HG03280 (cell line): ENCODE measurements around the gene TOM1.
"Not testable (repeated sequence)": the region's sequence is repeated elsewhere in the genome, so short reads cannot be mapped to it uniquely, and the experiment has no call there.

Experiments
- ATAC-seq: cut with Tn5 transposase; IDR thresholded peaks from one replicate; pipeline ENCODE4 v1.9.1; 2021; ENCODE audit warnings: mild to moderate bottlenecking, moderate library complexity; ENCODE audit not compliant: unreplicated experiment

Gene TOM1

DNA sequence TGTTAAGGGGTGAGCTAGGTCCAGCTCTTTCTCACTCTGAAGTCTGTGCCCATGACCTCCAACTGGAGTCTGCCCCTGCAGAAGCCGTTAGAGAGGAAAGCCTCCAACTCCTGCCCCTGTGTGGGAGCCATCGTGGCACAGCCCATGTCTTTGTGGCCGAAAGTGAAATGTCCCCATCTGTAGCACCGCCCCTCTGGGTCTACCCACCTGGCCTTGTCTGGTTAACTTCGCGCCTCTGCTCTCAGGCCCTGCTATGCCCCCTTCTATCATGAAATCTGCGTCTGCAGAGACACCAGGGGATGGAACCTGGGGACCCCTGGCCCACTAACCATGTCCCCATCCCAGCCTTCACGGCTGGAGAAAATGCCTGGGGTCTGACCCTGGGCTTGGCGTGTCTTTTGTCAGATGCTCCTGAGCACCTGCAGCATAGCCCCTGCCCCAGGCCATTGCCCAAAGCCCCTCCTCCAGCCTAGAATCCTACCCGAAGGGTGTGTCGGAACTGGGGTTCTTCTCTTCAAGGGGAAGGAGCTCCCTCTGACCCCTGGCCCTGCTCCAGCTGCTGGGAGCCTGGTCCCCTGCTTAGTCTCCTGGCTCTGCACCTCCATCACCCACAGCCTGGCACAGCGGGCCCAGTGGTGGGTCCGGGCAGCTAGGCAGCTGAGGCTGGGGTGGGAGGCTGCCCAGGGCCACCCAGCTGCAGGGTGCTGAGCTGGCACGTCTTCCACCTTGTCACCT lies 45.4 kb downstream of the TOM1 start:
- ATAC-seq, result no peak

DNA sequence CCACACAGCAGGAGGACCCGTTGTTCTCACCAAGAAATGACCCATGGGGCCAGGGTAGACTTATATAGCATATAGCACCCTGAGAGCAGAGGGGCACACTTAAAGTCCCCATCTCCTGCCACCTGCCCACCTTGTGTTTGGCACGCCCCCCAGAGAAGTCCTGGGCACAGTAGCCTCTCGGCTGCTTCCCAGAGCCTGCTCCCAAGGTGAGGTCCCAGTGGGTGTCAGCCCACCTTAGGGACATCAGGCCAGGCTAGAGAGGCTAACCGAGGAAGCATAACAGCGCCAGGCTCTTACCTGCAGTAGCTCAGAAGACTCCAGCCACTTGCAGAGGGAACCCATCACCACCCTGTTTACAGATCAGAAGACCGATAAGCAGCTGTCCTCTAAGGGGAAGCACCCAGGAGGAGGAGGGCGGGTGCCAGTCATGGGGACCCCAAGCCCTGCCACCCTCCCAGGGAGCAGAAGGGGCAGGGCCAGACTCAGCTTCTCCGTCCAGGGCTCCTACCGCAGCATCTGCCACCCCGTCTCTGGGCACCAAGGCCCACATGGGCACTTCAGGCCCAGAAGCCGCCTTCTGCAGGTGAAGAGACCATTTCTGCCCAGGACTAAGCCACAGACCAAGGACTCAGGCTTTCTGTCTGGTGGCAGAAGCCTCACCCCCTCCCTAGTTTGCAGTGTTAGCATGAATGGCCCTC lies 46.3 kb downstream of the TOM1 start:
- ATAC-seq, result no peak

DNA sequence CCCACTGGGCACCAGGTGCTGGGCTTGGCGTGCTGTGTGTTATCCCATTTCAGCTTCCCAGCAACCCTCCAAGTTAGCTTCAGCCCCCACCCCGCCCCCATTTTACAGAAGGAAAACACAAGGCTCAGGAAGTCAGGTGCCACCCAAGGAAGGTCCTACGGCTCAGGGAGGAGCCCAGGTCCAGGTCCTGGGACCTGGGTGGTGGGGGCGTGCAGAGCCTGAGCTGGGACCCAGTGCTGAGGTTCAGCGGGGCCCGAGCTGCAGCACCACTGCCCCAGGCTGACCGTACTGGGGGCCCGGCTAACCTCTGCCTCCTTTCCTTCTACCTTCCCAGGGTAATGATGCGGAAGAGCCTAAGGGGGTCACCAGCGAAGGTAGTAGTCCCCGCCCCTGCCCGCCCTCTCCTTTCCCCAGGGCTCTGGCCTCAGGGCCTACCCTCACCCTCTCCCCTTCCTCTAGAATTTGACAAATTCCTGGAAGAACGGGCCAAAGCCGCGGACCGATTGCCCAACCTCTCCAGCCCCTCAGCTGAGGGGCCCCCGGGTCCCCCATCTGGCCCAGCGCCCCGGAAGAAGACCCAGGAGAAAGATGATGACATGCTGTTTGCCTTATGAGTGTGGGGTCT lies 47.0 kb downstream of the TOM1 start:
- no peak for ATAC-seq

DNA sequence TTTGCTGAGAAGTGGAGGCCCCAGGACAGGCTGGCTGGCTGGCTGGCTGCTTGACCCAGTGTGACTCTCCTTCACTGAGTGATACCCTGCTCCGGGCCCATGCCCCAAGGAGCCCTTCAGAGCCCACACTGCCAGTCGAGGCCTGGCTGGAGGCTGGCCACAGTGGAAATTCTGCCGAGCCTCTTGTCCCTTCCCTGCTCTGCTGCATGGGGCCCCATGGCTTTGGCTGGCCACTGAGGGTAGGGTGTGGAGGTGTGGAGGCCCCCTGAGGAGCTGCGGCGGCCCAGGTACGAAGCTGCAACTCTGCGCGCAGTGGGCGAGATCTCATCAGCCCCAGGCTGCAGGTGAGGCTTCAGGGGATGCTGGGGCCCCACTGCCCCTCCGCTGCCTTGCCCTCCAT lies 47.8 kb downstream of the TOM1 start:
- ATAC-seq, result no peak

DNA sequence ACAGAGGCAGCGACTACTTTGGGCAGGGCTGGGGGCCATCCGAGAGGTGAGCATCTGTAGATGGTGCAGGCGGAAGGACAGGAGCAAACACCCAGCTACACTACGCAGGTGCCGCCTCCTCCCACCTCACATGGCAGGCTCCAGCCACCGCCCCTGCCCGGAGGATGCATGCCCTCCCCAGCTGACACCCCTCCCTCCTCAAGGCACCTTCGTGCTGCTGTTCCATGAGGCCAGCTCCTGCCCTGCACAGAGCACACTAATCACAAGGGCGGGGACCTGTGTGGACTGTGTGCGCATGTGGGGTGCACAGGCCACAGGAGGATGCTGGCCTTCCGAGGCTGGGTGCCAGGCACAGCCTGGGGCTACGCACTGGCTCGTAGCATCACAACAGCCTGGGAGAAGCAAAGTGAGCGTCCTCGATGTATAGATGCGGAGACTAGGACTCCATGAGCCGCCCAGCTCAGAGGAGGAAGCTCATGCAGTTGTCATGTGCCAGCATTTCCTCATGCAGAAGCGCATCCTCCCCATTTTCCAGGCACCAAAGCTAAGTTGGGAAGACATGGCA lies 48.4 kb downstream of the TOM1 start:
- no peak for ATAC-seq

DNA sequence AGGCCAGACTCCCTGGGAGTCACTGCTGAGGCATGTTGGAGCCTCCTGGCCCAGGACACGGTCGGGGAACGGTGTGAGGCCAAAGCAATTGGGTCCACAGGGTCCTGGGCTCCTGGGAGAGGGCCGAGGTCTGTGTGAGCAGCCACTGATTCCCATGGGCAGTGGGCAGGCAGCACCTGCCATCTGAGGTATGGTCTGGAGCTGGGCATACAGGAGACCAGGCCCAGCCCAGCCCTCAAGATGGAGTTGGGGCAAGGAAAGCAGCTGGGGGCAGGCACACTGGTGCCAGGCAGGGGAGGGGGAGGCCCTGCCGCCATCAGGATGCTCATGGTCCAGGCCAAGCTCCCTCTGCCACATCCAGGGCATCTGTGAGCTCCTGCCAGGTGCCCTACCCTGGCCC lies 49.0 kb downstream of the TOM1 start:
- no peak for ATAC-seq

DNA sequence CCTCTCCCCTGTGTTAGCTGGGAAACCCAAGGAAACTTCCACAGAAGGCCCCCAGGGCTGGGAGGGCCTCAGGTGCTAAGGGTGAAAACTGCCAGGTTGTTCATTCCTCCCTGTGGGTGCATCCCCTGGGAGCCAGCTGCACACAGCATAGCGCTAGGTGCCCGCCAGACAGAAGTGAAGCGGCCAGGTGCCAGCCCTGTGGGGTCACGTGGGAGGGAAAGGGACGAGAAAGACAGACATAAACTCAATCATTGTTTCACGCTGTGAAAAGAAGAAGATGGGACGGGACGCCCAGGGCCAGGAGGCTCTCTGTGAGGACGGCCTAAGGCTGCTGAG lies 49.6 kb downstream of the TOM1 start:
- no peak for ATAC-seq

DNA sequence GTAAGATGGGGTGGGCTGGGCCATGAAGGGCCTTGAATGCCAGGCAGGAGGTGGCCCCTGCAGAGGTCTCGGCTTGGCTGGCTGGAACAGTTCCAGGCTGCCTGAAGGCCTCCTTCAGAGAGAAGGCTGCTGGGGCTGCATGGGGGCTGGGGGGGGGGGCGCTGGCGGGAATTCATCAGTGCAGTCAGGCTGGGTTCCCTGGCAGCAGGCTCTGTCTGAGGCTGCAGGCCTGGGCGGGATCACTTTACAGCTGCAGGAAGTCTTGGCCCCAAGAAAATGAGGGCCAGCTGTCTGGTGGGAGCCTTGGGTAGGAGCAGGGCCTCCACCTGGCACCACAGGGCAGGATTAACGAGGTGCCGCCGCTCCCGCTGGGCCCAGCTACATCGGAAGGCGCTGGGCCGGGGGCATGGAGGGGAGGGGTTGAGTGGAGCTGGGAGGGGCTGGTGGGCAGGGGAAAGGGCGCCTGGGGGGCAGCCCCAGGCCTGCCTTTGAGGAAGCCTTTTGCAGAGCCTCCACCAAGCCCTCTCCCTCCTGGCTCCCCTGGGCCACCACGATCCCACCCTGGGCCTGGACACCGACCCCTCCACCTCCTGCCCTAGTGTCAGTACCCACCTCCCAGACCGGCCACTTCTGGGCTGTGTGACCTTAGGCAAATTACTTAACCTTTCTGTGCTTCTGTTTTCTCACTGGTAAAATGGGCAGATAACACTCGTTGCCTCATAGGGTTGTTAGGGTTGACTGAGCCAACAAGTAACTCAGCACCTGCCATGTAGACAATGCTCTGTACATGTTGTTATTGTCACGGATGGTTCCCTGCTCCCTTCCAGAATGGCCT lies 50.2 kb downstream of the TOM1 start:
- no peak for ATAC-seq

DNA sequence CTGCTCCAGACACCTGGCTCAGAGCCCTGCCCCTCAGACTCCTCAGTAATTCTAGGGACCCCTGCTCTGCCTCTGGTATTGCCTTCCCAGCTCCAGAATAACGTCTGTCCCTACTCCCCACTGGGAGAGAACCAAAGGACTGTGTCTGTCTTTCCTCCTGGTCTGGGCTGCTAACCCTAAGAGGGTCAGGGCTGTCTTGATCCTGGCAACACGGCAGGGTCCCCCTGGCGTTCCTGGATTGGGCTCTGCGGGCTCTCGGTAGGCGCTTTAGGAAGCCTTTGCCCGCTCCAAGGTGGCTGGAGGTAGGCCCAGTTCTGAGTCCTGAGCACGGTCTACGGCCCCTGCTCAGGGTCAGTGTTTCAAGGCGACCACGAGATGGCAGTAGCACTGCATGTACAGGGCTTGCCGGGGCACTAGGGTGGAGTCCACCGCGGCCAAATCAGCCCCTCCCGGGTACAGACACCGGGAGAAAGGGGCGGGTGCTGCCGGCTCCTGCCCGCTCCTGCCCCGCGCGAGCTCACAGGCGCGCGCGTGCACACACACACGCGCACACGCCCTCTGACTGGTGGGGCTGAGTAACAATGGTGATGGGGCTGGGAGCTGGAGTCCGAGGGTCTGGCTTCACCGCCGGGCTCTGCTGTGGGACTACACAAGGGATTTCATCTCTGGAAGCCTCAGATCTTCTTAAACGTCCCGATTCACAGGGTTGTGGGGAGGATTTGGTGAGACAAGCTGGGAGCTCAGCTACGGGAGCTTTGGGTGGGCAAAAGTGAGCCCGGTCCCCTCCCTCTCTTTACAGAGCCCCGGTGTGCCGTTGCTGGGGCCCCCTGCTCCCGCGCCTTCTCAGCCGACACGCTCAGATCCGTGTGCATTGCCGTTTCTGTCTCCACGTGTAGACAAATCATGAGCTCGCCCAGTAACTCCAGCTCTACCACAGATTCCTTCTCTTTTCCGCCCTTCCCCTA lies 51.1 kb downstream of the TOM1 start:
- ATAC-seq, result peak; percentile 85

DNA sequence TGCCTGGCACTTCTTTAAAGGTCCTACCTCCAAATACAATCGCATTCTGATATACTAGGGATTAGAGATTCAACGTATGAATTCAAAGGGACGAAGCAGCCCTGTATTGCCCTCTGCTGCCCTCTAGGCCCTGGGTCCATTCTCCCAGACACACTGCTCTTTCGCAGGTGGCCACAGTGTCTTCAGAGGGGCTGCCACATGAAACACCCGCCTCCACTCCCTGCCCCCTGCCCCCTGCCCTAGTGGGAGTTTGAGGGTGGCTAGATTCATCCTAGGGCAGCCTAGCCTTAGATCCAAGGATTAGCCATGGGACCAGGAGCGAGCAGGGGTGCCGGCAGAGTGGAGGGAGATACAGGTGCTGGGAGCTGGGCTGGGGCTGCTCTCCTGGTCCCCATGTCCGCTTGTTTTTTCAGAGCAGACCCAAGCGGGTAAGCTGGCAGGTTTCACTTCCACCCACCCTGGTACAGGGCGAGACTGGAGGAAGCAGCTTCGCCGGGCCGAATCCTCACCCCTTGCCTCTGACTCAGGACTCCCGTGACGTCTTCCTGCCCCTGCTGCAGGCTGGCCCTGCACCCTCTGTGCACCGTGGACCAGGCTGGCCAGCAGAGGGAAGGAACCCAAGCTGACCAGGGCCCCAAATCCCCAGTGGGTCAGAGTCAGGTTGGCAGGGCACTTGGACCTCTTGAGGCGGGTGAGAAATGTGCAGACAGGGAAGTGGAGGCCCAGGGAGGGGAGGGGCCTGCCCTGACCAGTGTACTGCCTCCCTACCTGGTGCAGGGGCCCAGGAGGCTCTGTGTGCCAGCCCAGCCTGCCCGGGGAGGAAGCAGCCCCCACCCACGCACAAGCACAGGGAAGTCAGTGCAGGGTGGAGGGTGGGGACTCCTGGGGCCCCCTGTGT lies 52.8 kb downstream of the TOM1 start:
- no peak for ATAC-seq

DNA sequence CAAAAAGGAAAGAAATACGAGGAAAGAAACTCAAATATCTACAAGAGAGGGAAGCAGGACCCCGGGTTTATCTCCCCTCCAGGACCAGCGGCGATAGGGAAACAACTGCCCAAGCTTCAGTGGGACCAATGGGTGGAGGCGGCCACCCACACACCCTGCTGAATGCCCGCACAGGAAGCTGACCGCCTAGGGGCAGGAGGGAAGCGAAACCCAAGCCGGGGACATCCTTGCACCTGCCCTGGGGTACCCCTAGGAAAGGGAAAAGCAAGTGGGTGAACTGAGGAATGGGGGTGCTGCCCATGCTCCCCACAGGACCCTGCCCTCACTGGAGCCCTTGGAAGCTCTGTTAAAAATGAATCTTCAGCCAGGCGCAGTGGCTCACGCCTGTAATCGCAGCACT lies 53.6 kb downstream of the TOM1 start:
- ATAC-seq, result no peak

DNA sequence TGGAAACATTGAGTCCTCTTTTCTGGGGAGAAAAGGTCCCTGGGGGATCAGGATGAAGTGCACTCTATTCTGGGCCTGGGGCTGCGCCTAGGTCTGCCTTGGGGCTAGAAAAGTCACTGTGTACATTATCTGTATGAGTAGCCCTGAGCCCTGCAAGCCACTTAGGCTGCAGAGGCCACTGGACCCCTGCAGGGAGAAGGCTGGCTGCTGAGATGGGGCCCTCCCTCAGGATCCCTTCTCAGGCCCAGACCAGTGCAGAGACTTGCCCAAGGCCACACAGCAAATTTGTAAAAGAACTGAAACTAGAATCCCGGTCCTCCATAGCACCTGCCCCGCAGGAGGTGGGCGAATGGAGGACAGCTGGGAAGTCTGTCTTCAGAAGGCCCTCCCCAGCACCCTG lies 54.4 kb downstream of the TOM1 start:
- ATAC-seq, result no peak

DNA sequence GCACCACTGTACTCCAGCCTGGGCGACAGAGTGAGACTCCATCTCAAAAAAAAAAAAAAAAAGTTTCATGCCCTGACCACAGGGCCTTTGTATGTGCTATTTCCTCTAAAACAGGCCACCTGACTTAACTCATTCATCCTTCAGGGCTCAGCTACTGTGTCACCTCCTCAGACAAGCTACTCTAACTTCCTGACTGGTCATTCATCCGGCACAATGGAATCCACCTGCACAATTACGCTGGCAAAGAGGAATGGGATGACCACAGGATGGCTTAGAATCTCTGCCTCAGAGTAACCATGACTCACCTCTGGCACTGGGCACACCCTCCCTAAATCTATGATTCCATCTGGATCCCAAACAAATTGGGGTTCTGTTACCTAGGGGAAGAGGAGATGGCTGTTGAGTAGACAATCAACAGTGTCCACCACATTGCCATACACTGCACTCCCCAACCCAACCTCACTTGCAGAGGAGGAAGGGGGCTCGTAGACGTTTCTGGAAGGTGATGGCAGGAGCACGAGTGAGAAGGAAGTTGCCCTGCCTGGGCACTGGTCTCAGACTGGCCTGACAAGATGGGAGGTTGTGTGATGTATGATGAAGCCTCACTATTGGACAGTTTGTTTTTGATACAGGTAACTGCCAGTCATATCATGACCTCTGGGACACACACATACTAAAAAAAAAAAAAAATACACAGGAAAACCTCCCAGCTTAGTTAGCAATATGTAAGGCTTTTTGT lies 58.4 kb downstream of the TOM1 start:
- ATAC-seq, result no peak

DNA sequence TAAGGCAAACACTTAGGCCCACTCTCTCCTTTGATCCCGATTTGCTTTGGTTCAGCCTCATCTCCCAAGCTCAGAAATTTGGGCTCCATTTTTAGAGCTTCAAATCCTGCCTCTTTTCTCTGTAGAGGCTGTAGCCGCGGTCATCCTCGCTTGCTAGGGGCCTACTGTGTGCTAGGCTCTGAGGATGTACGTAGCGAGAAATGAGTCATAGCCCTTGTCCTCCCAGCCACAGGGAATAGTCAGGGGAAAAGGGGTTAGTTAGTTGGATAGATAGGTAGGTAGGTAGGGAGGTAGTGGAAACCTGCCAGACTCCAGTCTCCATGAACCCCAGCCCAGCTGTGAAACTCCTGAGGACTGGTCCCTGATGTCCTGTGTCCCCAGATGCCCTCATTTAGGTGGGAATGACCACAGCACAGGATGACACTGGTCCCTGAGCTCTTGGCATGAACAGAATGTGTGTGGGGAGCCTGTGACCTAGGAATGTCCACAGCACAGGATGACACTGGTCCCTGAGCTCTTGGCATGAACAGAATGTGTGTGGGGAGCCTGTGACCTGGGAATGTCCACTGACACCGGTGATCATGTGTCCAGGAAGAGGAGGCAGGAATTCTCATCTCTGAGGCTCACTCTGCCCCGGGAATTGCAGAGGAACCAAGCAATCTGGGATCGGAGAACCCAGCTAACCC lies 59.8 kb downstream of the TOM1 start:
- no peak for ATAC-seq

DNA sequence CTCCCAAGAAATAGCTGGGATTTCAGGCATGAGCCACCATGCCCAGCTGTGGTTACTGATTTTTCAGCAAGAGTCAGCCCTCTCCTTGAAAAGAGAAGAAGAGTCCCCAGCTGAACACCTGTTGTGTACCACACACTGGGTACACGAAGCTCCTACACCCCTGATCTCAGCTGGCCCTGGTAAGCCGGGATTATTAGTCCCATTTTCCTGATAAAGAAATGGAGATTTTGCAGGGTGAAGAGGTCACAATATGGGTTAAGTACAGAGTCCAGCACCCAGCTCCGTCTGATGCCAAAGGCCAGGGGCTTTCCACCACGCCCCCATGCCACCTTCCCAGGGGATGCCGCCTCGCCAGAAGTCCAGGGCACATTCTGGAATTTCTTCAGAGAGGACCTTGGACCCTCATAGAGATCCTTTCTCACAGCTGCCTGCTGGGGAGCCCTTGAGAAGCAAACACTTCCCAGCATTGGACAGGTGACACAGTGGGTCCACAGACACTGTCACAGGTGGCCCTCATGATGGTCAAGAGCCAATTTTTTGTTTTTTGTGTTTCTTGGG lies 61.4 kb downstream of the TOM1 start:
- no peak for ATAC-seq

DNA sequence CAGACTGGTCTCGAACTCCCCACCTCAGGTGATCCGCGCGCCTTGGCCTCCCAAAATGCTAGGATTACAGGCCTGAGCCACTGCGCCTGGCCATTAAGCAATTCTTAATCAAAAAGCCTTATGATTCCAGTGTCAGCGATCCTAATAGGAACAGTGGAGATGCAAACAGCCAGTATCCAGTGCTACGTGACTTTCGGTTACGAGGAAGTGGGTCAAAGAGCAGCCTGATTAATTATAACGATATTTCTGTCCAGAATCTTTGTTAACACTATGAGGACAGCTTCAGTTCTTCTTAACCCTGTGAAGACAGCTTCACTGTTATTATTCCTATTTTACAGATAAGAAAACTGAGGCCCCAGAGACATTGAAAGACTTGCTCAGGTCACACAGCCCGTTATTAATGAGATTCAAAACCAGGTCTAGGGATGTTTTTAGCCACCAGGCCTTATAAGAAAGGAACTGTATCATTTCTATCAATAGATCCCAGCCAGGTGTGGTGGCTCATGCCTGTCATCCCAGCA lies 63.9 kb downstream of the TOM1 start:
- no peak for ATAC-seq

DNA sequence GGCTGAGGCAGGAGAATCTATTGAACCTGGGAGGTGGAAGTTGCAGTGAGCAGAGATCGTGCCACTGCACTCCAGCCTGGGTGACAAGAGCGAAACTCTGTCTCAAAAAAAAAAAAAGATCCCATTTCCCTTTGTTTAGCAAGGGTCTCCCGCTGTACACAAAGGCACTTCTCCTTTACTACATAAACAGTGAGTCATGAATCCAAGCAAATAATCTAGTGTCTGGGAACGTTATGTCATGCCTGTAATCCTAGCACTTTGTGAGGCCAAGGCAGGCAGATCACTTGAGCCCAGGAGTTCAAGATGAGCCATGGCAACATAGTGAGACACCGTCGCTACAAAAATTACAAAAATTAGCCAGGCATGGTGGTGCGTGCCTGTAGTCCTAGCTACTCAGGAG lies 64.5 kb downstream of the TOM1 start:
- ATAC-seq, result not testable (repeated sequence)
